MM.1S (cell line): ENCODE data around the gene HYCC2.

Source experiments
- EZH2 ChIP-seq: fragments of 300-600 bp; sonication (generic); optimal IDR thresholded peaks from 2 replicates; pipeline ENCODE3; 2017; ENCODE audit warnings: low read depth, mild to moderate bottlenecking, antibody characterized with exemption, low read length, mixed read lengths
- EZH2phosphoT487 ChIP-seq: fragments of 300-600 bp; sonication (generic); IDR thresholded peaks from 2 replicates; pipeline ENCODE4 v1.6.1; 2018; ENCODE audit warnings: antibody characterized with exemption, low read length
- TF ChIP-seq, protein P1 (sequence below): fragments of 300-600 bp; sonication (generic); IDR thresholded peaks from 2 replicates; pipeline ENCODE4 v1.5.1; 2016; ENCODE audit warnings: antibody characterized with exemption, low read length, mixed read lengths

DNA sequence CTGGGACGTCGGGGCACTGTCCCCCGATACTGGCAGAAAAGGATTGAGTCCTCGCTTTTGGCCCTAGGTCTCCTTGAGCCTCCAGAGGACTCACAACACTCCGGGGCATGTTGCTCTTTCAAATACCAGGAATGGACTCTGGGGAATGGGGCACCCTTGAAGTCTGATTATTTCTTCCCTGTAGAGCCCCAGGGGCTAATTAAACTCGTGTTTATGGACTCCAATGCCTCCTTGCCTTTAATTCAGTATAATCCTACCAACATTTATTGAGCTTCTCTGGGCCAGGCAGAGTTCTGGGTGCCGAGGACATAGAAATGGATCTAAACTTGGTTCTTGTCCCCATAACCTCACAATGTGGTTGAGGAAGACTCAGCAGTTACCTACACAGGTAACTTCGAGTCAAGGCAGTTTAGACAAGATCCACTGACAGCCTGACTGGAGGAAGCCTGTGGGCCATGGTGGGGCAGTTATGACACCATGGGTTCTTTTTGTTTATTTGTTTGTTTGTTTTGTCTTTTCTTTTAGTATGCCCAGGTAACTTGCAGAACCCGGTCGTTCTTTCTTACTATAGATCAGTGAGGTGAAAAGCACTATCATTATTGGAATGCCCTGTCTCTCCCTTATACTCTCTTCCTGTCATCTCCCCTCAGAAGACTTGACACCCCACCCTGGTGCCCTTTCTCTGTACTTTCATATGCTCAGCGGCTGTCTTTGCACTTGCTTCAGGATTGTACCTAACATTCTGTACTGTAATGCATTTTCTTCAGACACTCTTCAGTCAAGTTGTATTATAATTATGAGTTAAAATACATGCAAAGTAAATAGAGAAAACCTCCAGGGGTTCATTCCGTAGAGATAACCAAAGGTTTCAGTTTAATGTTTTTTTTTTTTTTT, 47.7 kb upstream of the HYCC2 start:
- TF ChIP-seq, protein P1, sequence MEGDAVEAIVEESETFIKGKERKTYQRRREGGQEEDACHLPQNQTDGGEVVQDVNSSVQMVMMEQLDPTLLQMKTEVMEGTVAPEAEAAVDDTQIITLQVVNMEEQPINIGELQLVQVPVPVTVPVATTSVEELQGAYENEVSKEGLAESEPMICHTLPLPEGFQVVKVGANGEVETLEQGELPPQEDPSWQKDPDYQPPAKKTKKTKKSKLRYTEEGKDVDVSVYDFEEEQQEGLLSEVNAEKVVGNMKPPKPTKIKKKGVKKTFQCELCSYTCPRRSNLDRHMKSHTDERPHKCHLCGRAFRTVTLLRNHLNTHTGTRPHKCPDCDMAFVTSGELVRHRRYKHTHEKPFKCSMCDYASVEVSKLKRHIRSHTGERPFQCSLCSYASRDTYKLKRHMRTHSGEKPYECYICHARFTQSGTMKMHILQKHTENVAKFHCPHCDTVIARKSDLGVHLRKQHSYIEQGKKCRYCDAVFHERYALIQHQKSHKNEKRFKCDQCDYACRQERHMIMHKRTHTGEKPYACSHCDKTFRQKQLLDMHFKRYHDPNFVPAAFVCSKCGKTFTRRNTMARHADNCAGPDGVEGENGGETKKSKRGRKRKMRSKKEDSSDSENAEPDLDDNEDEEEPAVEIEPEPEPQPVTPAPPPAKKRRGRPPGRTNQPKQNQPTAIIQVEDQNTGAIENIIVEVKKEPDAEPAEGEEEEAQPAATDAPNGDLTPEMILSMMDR, result no peak
- TF ChIP-seq EZH2, result no peak
- TF ChIP-seq EZH2phosphoT487, result no peak
